Measurements from ENCODE around the gene GLRX.
"Not testable (repeated sequence)": the region's sequence is repeated elsewhere in the genome, so short reads cannot be mapped to it uniquely, and the experiment has no call there.

GLRX gene

DNA sequence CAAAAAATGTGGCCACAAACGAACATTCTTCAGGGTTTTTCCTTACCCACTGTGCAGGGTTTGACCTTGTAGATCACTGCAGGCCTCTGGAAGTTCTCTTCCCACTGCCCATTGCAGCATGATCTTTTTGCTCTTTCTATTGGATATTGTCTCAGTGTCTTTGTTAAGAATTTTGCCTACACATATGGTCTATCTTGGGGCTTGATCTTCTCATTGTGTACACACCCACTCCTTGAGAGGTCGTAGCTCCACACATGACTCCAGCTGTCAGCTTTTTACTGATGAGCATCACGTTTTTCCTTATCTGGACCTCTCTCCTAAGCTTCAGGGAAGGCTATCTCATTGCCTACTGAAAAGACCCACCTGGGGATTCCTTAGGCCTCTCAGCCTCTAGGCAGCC lies 3.0 kb upstream of the GLRX start:
- DNase-seq, result no peak

DNA sequence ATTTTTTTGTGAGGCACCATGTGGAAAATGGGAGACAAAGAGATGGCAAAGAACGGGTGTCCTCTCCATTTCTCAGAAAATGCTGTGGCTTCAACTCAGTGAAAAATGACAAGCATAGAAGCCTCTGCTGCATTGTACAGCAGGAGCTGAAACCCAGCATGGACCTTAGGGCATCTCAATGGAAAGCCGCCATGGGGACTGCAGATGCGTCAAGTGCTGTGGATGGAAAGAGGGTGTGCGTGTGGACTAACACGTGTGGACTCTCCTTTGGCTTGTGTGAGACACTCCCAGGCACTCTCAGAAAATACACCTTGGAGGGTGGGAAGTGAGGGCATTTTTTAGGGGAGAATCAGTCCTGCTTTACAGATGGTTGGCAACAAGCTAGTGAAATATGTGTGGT lies 2.2 kb upstream of the GLRX start:
- DNase-seq, result no peak

DNA sequence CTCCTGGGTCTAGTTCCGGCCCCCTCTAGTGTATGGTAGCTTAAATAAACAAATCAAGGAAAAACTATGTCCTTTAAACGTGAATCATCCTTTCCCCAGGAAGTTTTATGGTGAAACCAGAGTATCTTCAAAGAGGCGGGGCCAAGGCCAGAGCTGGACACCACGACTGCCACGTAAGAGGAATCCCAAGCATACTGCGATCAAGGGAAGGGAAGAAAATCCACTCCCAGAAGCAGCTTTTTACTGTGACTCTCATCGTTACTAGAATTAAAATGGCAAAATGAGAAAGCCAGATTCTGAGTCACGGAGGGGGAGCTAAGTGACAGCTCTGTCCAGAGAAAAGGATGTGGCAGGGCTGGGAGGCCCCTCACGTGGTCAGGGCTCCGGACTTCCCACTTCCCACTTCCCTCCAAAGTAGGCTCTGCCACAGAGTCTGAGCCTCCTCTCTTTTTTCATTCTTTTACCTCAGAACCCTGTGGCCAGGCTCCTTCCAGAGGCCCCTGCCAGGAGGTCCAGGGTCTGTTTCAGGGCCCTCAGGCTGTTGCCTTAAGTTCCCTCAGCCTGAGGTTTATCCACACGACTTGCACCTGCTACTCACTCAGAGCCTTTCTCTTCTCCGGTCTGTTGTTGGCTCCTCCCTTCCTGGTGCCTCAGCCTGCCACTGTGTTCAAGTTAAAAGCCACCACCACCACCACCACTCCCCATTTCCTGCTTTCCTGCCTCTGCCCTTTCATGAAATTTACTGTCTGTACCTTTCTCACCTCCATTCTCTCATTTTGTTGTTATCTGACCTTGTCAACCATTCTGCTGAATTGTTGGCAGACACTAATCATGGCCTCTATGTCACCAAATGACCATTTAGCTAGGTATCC lies 1.4 kb upstream of the GLRX start:
- peak; percentile 64 for DNase-seq

DNA sequence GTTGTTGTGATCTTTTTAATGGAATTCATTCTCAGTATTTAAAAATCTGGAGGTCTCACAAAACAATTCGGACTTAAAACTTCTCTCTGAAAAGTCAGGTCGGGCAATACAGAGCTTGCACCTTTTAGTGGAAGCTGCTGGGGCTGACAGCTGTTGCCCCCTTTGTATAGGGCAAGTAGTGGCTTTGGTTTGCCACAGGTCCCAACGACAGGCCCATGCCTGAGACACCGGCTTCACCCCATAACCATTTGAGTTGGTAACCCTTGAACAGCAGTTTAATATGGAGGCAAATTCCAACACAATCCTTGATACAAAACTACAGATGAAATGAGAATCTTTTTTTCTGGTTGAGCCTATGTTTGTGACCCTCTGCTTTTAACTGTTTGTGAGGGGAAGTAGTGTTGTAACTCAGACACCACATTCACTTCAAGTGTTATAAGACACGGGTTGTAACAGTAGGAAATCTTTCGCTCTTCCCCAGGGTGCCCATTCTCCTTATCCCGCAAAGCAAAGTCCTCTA lies 752 bp upstream of the GLRX start:
- no peak for DNase-seq

DNA sequence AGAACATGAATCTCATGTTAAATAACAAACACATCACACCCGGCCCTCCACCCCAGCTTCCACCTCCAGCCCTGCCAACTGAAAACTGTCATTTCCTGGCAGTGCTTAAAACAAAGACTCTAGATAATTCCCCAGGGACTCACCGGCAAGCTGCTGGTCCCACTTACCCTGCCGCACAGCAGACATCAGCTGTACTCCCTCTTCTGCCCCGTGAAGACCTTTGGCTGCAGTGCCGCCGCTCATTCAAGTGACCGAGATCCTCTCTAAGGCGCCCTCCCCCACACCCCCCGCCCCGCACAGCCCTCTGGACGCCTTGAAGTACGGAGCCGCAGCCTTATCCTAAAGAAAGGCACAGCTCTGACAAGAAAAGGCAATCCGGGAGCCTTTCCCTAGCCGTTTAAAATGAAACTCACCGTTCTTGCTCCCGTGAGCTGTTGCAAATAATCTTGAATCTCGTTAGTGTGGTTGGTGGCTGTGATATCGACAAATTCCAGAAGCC lies 434 bp downstream of the GLRX start:
- DNase-seq, result peak; percentile 52

DNA sequence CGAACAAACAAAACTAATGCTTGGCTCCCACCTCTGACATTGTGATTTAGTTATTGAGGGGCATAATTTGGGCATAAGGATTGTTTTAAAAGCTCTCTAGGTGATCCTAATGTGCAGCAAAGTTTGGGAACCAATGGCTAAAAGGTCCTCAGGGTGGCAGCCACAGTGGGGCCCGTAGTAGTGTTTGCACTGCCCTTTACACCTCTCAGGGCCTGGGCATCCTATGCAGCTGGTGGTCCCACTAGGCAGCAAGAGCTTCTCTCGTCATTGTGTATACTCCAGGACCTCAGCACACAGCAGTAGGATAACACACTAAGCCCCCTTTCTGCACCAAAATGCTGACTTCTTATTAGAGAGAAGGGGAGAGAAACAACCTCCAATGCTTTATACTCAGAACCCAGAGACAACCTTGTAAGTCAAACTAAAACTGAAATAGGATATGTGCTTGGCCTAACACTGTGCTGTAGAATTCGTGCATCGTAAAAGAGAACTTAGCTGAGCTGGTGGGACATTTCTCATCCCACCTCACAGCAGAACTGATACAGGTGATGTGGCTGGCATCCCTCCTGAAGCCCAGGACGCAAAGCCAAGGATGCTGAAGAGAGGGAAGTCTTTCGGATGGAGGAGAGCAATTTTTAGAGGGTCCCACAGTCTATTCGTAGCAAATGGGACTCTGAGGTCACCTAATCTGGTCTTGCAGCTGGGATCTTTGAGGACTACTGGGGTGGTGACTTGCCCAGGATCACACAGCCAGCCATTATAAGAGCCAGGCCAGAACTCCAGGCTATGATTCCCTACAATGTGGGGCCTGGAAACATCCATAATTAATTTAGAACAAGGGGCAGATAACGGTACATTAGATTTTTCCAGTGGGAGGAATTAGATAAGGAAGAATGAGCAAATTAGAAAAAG lies 1.2 kb downstream of the GLRX start:
- no peak for DNase-seq

DNA sequence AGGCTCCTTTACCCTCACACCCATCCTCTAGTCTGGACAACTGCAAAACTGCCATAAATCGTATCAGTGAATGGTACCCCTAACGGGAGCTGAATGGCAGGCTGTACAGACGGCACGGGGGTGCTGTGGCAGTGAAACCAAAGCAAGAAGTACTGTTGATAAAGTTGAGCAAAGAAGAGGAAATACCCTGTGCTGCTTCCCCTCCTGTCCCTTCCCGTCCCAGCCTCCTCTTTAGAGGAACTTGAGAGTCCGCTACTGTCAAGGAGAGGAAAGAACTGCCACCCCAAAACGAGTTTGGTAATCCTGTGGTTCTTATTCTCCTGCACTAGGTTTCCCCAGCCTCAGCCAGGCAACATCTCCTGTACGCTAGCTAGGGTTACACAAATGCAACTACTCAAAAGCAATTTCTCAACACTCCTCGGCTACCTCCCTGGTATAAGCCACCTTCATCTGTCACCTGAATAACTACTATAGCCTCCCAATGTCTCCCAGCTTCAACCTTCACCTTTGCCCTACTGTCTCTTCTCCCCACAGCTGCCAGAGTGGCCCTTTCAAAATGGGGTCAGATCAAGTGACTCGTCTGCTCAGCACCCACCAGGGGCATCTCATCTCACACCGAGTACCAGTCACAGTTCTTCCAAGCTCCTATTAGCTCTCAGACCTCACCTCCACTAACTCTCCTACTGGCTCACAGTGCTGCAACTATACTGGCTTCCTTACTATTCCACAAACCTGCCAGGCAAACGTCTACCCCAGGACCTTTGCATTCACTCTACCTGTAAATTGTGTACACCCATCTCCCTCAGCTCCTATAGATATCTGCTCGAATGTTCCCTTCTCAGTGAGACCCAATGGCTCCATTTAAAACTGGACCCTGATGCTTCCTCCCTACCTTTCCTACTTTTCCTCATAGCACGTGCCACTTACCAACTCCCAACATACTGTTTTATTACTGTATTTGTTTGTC lies 4.1 kb downstream of the GLRX start:
- DNase-seq, result peak; percentile 58

DNA sequence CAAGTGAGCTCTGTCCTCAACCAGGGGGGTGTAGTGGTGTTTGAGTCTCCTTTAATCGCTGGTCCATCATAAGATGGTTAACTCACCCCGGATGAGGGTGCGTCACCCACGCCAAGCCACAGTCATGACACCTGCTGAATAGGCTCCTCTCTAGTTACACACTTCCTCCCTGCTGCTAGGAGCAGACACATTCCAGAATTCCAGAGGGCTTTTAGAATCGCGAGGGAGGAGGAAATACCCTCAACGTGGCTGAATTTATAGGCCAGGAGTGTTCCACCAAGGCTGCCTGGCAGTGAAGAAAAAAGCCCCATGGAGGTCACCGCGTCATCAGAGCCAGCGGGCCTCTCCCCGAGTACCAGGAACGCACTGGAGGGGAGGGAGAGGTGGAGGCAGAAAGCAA lies 5.1 kb downstream of the GLRX start:
- no peak for DNase-seq

DNA sequence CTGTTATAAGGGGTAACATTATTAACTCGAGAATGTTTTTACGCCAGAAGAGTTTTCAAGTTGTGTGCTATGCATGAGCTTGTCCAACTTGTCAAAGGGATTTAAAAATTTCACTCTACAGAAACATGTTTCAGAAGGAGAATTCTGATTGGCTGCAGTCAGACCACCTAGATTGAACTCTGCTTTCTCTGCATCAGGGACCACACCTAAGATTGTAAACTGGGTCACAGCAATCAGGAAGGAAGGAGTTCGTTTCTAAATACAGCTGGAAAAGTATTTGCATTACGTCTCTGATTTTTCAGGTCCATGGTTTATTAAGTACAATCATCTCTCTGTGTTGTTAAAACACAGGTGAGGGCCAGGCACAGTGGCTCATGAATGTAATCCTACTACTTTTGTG lies 5.8 kb downstream of the GLRX start:
- DNase-seq, result no peak

DNA sequence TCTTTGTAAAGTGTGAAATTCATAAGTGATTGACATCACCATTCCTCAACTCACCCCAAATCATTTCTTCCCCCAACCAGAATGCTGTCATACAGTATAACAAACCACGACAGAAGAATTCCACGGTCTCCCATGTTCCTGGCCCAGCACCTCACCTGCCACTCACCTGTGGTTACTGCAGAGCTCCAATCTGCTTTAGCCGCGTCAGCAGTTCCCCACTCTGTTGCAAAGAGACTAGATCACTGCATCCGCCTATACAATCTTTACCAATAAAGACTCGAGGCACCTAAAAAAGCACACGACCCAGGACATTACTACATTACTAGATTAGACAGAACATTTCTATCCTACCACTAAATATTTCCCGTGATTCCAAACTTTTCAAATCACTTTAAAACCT lies 6.2 kb downstream of the GLRX start:
- DNase-seq, result no peak

DNA sequence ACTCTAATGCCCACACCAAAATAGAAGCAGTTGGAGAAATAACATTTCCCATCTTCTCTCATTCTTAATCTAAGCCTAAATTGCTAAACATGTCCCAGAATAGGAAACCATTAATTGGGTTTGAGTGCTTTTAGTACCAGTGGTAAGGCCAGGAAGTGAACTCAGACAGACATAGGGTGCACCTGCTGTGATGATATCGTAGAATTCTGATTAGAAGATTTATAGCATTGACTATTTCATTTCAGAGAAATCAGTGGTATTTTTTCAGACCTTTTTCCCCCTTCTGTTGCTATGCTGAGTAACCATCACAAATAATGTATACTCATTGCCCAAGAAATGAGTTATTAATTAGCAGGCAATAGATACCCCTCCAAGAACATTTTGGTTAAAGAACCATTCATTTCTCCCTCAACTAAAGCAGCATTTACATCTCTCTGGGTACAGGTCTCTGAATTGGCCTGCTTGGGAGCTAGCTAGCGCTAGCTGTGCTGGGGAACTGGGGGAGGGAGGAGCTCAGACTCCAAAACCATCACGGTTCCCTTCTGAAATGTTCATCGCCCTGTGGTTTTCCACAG lies 7.3 kb downstream of the GLRX start:
- no peak for DNase-seq

DNA sequence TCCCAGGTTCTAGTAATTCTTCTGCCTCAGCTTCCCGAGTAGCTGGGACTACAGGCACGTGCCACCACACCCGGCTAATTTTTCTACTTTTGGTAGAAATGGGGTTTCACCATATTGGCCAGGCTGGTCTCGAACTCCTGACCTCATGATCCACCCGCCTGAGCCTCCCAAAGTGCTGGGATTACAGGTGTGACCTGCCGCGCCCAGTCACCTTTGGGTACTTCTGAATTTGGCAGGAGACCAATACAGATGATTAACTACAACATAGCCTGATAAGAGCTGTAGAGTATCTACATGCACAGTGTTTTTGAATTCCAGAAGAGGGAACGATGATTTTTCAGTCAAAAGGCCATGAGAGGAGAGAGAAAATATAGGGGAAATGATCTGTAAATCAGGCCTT lies 9.5 kb downstream of the GLRX start:
- not testable (repeated sequence) for DNase-seq

DNA sequence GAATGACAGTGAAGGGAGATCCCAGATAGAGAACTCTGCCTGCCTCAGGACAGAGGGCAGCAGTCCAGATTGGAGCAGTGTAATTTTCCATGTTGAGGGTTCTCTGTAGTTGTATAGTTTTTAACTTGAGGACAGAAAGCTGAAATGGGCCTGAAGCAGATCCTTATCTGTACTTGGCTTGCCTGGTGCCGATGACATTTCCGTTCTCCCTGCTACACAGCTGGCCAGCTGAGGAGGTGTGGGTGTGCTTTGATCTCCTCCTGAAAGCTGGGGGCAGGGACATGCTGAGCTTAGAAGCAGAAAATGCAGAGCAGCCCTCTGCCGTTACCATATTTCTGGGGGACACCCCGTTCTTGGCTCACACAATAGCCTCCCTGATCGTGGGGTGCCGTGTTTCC lies 10.5 kb downstream of the GLRX start:
- no peak for DNase-seq

DNA sequence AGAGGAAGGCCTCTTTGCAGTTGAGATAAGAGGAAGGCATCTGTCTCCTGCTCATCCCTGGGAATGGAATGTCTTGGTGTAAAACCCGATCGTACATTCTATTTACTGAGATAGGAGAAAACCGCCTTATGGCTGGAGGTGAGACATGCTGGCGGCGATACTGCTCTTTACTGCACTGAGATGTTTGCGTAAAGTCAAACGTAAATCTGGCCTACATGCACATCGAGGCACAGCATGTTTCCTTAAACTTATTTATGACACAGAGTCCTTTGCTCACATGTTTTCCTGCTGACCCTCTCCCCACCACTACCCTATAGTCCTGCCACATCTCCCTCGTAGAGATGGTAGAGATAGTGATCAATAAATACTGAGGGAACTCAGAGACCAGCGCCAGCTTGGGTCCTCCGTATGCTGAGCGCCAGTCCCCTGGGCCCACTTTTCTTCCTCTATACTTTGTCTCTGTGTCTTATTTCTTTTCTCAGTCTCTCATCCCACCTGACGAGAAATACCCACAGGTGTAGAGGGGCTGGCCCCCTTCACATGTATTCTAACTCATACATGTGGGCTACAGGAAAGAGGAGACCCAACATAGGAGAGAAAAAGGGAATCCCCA lies 11.0 kb downstream of the GLRX start:
- DNase-seq, result not testable (repeated sequence)

DNA sequence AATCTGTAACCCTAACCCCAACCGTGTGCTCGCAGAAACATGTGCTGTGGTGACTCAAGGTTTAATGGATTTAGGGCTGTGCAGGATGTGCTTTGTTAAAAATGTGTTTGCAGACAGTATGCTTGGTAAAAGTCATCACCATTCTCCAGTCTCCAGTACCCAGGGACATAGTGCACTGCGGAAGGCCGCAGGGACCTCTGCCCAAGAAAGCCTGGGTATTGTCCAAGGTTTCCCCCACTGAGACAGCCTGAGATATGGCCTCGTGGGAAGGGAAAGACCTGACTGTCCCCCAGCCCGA lies 11.5 kb downstream of the GLRX start:
- DNase-seq, result not testable (repeated sequence)

DNA sequence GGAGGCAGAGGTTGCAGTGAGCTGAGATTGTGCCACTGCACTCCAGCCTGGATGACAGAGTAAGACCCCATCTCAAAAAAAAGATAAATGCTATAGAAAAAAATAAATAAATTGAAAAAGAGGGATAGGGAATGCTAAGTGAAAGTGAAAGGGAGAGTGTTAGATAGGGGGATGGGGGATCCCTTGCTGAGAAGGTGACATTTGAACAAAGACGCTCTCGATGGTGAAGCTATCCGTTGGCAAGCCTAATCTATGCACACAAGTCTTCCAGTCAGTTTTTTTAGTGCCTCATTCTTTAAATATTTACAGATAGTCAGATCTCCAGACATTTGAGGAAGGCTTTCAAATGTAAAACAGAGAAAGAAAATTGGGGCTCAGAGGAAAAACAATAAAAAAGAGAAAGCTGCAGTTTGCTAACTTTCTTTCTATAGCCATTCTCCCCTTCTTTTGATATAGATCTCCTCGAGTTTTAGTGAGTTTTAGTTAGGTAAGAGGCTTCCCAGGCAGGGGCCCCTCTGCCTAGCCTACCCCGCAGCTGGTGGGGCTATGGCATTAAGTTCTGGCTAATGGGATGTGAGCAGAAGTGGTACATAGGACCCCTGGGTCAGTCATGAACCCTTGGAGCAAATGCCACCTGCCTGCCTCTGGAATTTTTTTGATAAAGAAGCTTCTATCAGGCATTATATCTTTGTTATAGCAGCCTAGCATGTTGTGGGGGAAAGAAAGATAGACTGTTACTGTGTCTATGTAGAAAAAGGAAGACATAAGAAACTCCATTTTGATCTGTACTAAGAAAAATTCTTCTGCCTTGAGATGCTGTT lies 12.0 kb downstream of the GLRX start:
- DNase-seq, result no peak

DNA sequence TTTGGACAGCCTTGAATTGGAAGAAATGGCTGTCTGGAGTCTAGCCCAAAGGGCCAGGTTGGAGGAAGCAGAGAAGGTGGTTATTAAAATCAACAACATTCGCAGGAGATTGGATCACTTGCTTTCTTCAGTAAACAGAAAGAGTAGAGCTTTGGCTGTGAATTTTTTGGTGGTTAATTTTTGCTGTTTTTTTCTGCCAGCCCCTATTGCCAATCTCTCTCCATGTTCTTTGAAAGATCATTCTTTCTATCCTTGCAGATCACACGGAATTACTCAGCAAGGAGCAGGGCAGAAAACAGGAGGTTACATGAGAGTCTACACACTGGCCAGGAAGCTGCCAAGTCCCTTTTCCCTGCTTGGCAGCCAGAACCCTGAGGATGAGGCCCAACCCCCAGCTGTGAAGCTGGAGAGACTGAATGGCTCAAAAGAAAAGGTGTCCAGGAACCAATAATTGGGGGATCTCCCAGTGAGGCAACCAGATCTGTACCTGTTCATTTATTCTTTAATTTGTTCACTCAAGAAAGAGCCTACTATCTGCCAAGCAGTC lies 13.0 kb downstream of the GLRX start:
- DNase-seq, result no peak

DNA sequence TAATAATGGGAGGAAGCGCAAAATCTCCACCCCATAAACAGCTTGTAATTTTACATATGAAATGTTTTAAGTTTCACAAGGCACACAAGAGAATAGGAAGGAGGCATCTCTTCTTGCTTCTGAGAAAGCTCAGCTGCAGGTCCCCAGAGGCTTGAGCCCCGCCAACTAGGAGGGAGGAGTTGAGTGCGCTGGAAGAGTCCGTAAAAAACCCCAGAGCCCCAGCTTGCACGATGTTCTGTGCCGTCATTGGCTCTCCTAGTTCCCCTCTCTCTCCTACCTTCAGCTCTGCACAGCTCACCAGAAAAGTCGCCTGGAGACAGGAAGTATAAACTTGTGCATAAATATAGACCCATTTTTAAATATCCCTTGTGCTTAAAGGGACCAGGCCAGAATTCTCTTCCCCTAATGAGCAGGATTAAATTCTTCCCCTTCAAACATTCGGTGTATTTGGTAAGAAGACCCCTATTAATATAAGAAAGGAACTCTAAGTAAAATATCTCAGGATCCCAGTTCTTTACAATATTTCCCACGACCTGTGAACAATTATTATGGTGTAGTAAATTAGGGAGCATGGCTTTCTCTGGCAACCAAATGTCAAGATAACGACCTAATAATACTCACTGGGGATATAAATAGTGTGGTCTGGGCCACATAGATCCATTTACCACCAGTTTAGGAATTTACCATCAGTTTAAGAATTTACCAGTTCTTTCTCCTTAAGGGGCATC lies 13.7 kb downstream of the GLRX start:
- peak; percentile 89 for DNase-seq

DNA sequence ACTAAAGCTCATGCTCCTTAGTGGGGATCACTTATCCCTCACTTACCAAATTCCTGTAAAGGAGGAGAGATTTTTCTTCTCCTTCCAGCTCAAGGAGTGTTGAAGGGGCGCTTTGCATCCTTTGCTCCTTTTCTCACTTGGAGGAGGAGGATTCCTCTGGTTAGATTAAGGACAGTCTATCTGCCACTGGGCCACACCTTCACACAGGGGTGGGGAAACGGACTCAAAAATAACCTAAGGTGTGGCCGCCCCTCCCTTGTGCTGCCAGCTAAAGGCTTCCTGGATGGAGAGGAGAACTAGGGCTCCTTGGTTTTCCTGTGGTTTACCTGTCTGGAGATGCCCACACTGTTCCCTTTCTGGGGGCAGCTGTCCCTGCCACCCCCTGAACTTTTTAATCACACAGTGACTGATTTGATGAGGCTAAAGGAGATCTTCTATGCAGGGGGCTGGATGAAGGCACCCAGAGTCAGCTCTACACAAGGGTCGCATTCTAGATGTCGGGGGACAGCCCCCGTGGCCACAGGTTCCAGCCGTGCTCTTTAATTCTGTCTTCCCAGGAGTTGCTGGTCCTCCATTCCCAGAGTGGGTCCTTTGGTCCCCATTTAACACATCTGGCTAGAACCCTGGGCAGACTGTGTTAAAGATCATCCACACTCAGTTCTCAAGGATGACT lies 14.4 kb downstream of the GLRX start:
- no peak for DNase-seq
